SK-N-SH (cell line): ENCODE data around the gene SZT2. TPM values are rescaled to one million over a fixed set of nuclear protein-coding genes. Genes with fewer than 3 reads are reported as not detected.

Experiments
- CTCF ChIA-PET: fragments of 300-600, 350-600 bp; formaldehyde crosslinking; extraction: SDS; loops from one replicate; lab custom pipeline; 2021; lab: Yijun Ruan, JAX
- POLR2A ChIA-PET: fragments of 350-600 bp; sonication (Branson Sonifier 250); formaldehyde crosslinking; extraction: SDS; loops from one replicate; lab custom pipeline; 2020; ENCODE audit warnings: antibody characterized with exemption, inconsistent platforms; lab: Yijun Ruan, JAX
- DNase-seq: peaks from one replicate; pipeline ENCODE4 v3.0.0; 2012
- H2AFZ ChIP-seq: fragments of 200-600 bp; sonication (generic); 2 replicates; pipeline ENCODE4 v1.8.1; 2016; ENCODE audit warnings: antibody characterized with exemption, mild to moderate bottlenecking, low read depth
- H3F3A ChIP-seq: fragments of 200-600 bp; sonication (generic); replicated peaks from 2 replicates; pipeline ENCODE3; 2016; ENCODE audit warnings: antibody characterized with exemption, mild to moderate bottlenecking; ENCODE audit not compliant: insufficient read depth
- H3K27ac ChIP-seq, 2 experiments: fragments of 200-500 bp in 1 of 2; fragments of 200-600 bp in 1 of 2; sonication (Bioruptor generic) in 1 of 2; sonication (generic), shearing (Covaris generic) in 1 of 2; 2 replicates each; pipeline versions ENCODE4 v1.5.1 to v1.6.1; 2014 to 2016; ENCODE audit warnings: low read depth in 2 of 2, inconsistent platforms in 1 of 2, low read length in 1 of 2, mild to moderate bottlenecking in 1 of 2, mixed read lengths in 1 of 2
- H3K27me3 ChIP-seq: fragments of 200-600 bp; sonication (generic), shearing (Covaris generic); 2 replicates; pipeline ENCODE4 v1.6.1; 2016; ENCODE audit warnings: mixed run types; ENCODE audit not compliant: insufficient read depth
- H3K36me3 ChIP-seq, 2 experiments: fragments of 200-500 bp in 1 of 2; fragments of 200-600 bp in 1 of 2; sonication (Bioruptor generic) in 1 of 2; sonication (generic) in 1 of 2; replicated peaks in 1 of 2; 2 replicates each; pipeline versions ENCODE3 to v1.5.1; 2014 to 2016; ENCODE audit warnings: low read length in 1 of 2, mild to moderate bottlenecking in 1 of 2; ENCODE audit not compliant: insufficient read depth in 2 of 2, control insufficient read depth in 1 of 2
- H3K4me1 ChIP-seq, 2 experiments: fragments of 200-500 bp in 1 of 2; fragments of 200-600 bp in 1 of 2; sonication (Bioruptor generic) in 1 of 2; sonication (generic), shearing (Covaris generic) in 1 of 2; 2 replicates each; pipeline versions ENCODE4 v1.5.1 to v1.6.1; 2014 to 2016; ENCODE audit warnings: low read depth in 1 of 2, low read length in 1 of 2, mixed run types in 1 of 2; ENCODE audit not compliant: insufficient read depth in 2 of 2, control insufficient read depth in 1 of 2
- H3K4me2 ChIP-seq: fragments of 200-600 bp; sonication (generic), shearing (Covaris generic); 2 replicates; pipeline ENCODE4 v1.6.1; 2017; ENCODE audit warnings: mixed run types
- H3K4me3 ChIP-seq, 2 experiments: fragments of 200-500 bp in 1 of 2; fragments of 200-600 bp in 1 of 2; sonication (Bioruptor generic) in 1 of 2; sonication (generic), shearing (Covaris generic) in 1 of 2; 2 replicates each; pipeline versions ENCODE4 v1.5.1 to v1.8.1; 2014 to 2016; ENCODE audit warnings: low read depth in 2 of 2, inconsistent platforms in 1 of 2, low read length in 1 of 2, mild to moderate bottlenecking in 1 of 2, mixed read lengths in 1 of 2, moderate library complexity in 1 of 2
- H3K79me2 ChIP-seq: fragments of 200-600 bp; sonication (generic); 2 replicates; pipeline ENCODE4 v1.8.1; 2017; ENCODE audit warnings: mild to moderate bottlenecking; ENCODE audit not compliant: insufficient read depth
- H3K9ac ChIP-seq: fragments of 200-600 bp; sonication (generic); 2 replicates; pipeline ENCODE4 v1.6.1; 2017; ENCODE audit warnings: mixed run types
- H3K9me2 ChIP-seq: fragments of 200-600 bp; sonication (generic); 2 replicates; pipeline ENCODE4 v1.6.1; 2017; ENCODE audit warnings: mixed run types
- H3K9me3 ChIP-seq: fragments of 200-600 bp; sonication (generic); 2 replicates; pipeline ENCODE4 v1.6.1; 2017; ENCODE audit warnings: mixed run types, mild to moderate bottlenecking, moderate library complexity
- H4K20me1 ChIP-seq: fragments of 200-600 bp; sonication (generic); 2 replicates; pipeline ENCODE4 v1.6.1; 2017; ENCODE audit warnings: mild to moderate bottlenecking, mixed run types; ENCODE audit not compliant: insufficient read depth
- CHD2 ChIP-seq: fragments of 150-350 bp; IDR thresholded peaks from 2 replicates; pipeline ENCODE4 v1.6.1; 2018; ENCODE audit warnings: low read length; ENCODE audit not compliant: partially characterized antibody
- EP300 ChIP-seq, 2 experiments: IDR thresholded peaks; 2 replicates each; pipeline versions ENCODE4 v1.4.0 to v1.6.1; 2012; ENCODE audit warnings: borderline replicate concordance in 1 of 2, low read depth in 1 of 2, low read length in 1 of 2
- FOXM1 ChIP-seq: IDR thresholded peaks from 2 replicates; pipeline ENCODE4 v1.4.0; 2012; ENCODE audit warnings: low read depth, mild to moderate bottlenecking
- GATA2 ChIP-seq: sonication (generic); formaldehyde crosslinking; IDR thresholded peaks from 2 replicates; pipeline ENCODE4 v1.5.0; 2020; ENCODE audit warnings: mild to moderate bottlenecking, missing genetic modification reagents
- JUND ChIP-seq: IDR thresholded peaks from 2 replicates; pipeline ENCODE4 v1.4.0; 2012
- NRF1 ChIP-seq: IDR thresholded peaks from 2 replicates; pipeline ENCODE4 v1.6.1; 2012; ENCODE audit warnings: low read depth, mild to moderate bottlenecking, low read length
- POLR2AphosphoS5 ChIP-seq: IDR thresholded peaks from 2 replicates; pipeline ENCODE4 v1.6.1; 2012; ENCODE audit warnings: low read depth, low read length
- RCOR1 ChIP-seq: fragments of 150-350 bp; IDR thresholded peaks from 2 replicates; pipeline ENCODE4 v1.6.1; 2017; ENCODE audit warnings: antibody characterized with exemption, low read length
- SIN3A ChIP-seq: IDR thresholded peaks from 2 replicates; pipeline ENCODE4 v1.6.1; 2012; ENCODE audit warnings: low read depth, mild to moderate bottlenecking, low read length, moderate library complexity, borderline replicate concordance
- SMC3 ChIP-seq: IDR thresholded peaks from 2 replicates; pipeline ENCODE4 v1.6.1; 2012; ENCODE audit warnings: low read depth, low read length, improper control_type of control experiment
- TAF1 ChIP-seq: IDR thresholded peaks from 2 replicates; pipeline ENCODE4 v1.6.1; 2012; ENCODE audit warnings: low read depth, mild to moderate bottlenecking, low read length, moderate library complexity, borderline replicate concordance
- WGBS: methylation state at CpG from one replicate; pipeline ENCODE4 v1.1.6; 2017; ENCODE audit warnings: low lambda C conversion rate; 5-methylcytosine and 5-hydroxymethylcytosine counted together
- polyA plus RNA-seq, 3 experiments: library from polyadenylated mRNA; depleted of rRNA; stranded (reverse); fragments of >200 nt; gene quantifications; 2 replicates each; pipeline ENCODE4 v1.2.3, GENCODE V29; 2012
- TF ChIP-seq, protein P1 (sequence below): IDR thresholded peaks from 2 replicates; pipeline ENCODE4 v1.6.1; 2012; ENCODE audit warnings: mild to moderate bottlenecking, low read depth, low read length, moderate library complexity
- TF ChIP-seq, protein P2 (sequence below): fragments of 200-600 bp; sonication (generic); IDR thresholded peaks from 2 replicates; pipeline ENCODE4 v1.6.1; 2017; ENCODE audit warnings: antibody characterized with exemption, mild to moderate bottlenecking, moderate library complexity
- TF ChIP-seq, protein P3 (sequence below): IDR thresholded peaks from 2 replicates; pipeline ENCODE4; 2012
- TF ChIP-seq, protein P4 (sequence below): IDR thresholded peaks from 2 replicates; pipeline ENCODE4 v1.4.0; 2012; ENCODE audit warnings: low read depth

Gene SZT2
- polyA plus RNA-seq, 1 of the 3 experiments (the other 2 are of a cell fraction) = 12.9 TPM

DNA sequence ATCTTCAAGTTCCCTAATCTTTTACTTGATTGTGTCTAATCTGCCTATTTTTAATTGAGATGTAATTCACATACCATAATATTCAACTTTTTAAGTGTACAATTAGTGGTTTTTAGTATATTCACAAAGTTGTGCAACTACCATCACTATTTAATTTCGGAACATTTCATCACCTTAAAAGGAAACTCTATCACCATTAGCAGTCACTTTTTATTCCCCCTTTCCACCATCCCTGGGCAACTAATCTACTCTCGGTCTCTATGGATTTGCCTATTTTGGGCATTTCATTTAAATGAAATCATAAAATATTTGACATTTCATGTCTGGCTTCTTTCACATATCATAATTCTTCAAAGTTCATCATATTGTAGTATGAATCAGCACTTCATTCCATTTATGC is 94.7 kb downstream of the SZT2 start:
- Histone ChIP-seq H3K9me2 (no peaks in the 10 kb centered on the region), H3K9me3 (no peaks in the 10 kb centered on the region), H3K4me3 (no peak overlapping the region), H3F3A (no peaks in the 10 kb centered on the region), H3K9ac (no peak overlapping the region), H3K4me1 (no peaks in the 10 kb centered on the region; a peak in 1 of 4 replicates), H3K4me2 (no peak overlapping the region), H2AFZ (no peak overlapping the region), H4K20me1 (no peaks in the 10 kb centered on the region), H3K27me3 (no peaks in the 10 kb centered on the region), H3K36me3 (no peaks in the 10 kb centered on the region), H3K27ac (no peak overlapping the region), H3K79me2 (no peaks in the 10 kb centered on the region)
- WGBS = 99% methylated on average over 2 of the region's 2 CpGs
- ChIA-PET CTCF (no interaction called here), POLR2A (interaction anchor here (0.6 kb wide), 1 partner anchor 111 kb away, joined by 5 read pairs; no protein-coding TSS in a partner anchor)
- DNase-seq = no peak
- TF ChIP-seq, protein P1, sequence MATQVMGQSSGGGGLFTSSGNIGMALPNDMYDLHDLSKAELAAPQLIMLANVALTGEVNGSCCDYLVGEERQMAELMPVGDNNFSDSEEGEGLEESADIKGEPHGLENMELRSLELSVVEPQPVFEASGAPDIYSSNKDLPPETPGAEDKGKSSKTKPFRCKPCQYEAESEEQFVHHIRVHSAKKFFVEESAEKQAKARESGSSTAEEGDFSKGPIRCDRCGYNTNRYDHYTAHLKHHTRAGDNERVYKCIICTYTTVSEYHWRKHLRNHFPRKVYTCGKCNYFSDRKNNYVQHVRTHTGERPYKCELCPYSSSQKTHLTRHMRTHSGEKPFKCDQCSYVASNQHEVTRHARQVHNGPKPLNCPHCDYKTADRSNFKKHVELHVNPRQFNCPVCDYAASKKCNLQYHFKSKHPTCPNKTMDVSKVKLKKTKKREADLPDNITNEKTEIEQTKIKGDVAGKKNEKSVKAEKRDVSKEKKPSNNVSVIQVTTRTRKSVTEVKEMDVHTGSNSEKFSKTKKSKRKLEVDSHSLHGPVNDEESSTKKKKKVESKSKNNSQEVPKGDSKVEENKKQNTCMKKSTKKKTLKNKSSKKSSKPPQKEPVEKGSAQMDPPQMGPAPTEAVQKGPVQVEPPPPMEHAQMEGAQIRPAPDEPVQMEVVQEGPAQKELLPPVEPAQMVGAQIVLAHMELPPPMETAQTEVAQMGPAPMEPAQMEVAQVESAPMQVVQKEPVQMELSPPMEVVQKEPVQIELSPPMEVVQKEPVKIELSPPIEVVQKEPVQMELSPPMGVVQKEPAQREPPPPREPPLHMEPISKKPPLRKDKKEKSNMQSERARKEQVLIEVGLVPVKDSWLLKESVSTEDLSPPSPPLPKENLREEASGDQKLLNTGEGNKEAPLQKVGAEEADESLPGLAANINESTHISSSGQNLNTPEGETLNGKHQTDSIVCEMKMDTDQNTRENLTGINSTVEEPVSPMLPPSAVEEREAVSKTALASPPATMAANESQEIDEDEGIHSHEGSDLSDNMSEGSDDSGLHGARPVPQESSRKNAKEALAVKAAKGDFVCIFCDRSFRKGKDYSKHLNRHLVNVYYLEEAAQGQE = no peak
- TF ChIP-seq RCOR1 (no peak), SMC3 (no peak), SIN3A (no peak), FOXM1 (no peak), JUND (no peak), TAF1 (no peak), GATA2 (CRISPR knock-in tag) (no peak), EP300 (IDR thresholded peaks at IDR 0.05; ENCODE audit: borderline replicate concordance in 1 of 2, low read depth in 1 of 2, low read length in 1 of 2) (no peak), CHD2 (no peak), POLR2AphosphoS5 (no peak), NRF1 (no peak)
- TF ChIP-seq, protein P2, sequence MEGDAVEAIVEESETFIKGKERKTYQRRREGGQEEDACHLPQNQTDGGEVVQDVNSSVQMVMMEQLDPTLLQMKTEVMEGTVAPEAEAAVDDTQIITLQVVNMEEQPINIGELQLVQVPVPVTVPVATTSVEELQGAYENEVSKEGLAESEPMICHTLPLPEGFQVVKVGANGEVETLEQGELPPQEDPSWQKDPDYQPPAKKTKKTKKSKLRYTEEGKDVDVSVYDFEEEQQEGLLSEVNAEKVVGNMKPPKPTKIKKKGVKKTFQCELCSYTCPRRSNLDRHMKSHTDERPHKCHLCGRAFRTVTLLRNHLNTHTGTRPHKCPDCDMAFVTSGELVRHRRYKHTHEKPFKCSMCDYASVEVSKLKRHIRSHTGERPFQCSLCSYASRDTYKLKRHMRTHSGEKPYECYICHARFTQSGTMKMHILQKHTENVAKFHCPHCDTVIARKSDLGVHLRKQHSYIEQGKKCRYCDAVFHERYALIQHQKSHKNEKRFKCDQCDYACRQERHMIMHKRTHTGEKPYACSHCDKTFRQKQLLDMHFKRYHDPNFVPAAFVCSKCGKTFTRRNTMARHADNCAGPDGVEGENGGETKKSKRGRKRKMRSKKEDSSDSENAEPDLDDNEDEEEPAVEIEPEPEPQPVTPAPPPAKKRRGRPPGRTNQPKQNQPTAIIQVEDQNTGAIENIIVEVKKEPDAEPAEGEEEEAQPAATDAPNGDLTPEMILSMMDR = no peak
- TF ChIP-seq, protein P3, sequence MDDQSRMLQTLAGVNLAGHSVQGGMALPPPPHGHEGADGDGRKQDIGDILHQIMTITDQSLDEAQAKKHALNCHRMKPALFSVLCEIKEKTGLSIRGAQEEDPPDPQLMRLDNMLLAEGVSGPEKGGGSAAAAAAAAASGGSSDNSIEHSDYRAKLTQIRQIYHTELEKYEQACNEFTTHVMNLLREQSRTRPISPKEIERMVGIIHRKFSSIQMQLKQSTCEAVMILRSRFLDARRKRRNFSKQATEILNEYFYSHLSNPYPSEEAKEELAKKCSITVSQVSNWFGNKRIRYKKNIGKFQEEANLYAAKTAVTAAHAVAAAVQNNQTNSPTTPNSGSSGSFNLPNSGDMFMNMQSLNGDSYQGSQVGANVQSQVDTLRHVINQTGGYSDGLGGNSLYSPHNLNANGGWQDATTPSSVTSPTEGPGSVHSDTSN = no peak
- TF ChIP-seq, protein P4, sequence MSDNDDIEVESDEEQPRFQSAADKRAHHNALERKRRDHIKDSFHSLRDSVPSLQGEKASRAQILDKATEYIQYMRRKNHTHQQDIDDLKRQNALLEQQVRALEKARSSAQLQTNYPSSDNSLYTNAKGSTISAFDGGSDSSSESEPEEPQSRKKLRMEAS = no peak
